MM.1S (cell line): ENCODE data around the gene DIAPH3.

ENCODE experiments used
- DNase-seq: peaks from one replicate; pipeline ENCODE4 v3.0.0-alpha.2; 2015
- H2AFZ ChIP-seq: fragments of 300-600 bp; sonication (generic); 2 replicates; pipeline ENCODE4 v1.6.0; 2016; ENCODE audit warnings: antibody characterized with exemption, low read length
- H3F3A ChIP-seq: fragments of 300-600 bp; sonication (generic); 2 replicates; pipeline ENCODE4 v1.6.1; 2016; ENCODE audit warnings: mild to moderate bottlenecking, antibody characterized with exemption, low read length, moderate library complexity, mixed read lengths; ENCODE audit not compliant: insufficient read depth
- H3K27ac ChIP-seq: fragments of 300-600 bp; sonication (generic); 2 replicates; pipeline ENCODE4 v1.5.1; 2016; ENCODE audit warnings: mild to moderate bottlenecking, low read length
- H3K27me3 ChIP-seq: fragments of 300-600 bp; sonication (generic); replicated peaks from 2 replicates; pipeline ENCODE4 v1.6.0; 2016; ENCODE audit warnings: low read length; ENCODE audit not compliant: insufficient read depth
- H3K36me3 ChIP-seq: fragments of 300-600 bp; sonication (generic); replicated peaks from 2 replicates; pipeline ENCODE4 v1.6.1; 2016; ENCODE audit warnings: mild to moderate bottlenecking, low read length, mixed read lengths; ENCODE audit not compliant: insufficient read depth
- H3K4me1 ChIP-seq: fragments of 300-600 bp; sonication (generic); 2 replicates; pipeline ENCODE4 v1.6.1; 2016; ENCODE audit warnings: low read length, mixed read lengths
- H3K4me2 ChIP-seq: fragments of 300-600 bp; sonication (generic); 2 replicates; pipeline ENCODE4 v1.6.0; 2016; ENCODE audit warnings: low read depth, low read length
- H3K4me3 ChIP-seq: fragments of 300-600 bp; sonication (generic); 2 replicates; pipeline ENCODE4 v1.5.1; 2016; ENCODE audit warnings: low read length, mixed read lengths
- H3K79me2 ChIP-seq: fragments of 300-600 bp; sonication (generic); 2 replicates; pipeline ENCODE4 v1.6.1; 2016; ENCODE audit warnings: mixed run types, low read length, mixed read lengths
- H3K9ac ChIP-seq: fragments of 300-600 bp; sonication (generic); 2 replicates; pipeline ENCODE4 v1.6.1; 2016; ENCODE audit warnings: low read length, mixed read lengths
- H3K9me2 ChIP-seq: fragments of 300-600 bp; sonication (generic); replicated peaks from 2 replicates; pipeline ENCODE4 v1.6.1; 2016; ENCODE audit warnings: mild to moderate bottlenecking, low read length, mixed read lengths; ENCODE audit not compliant: insufficient read depth
- H3K9me3 ChIP-seq: fragments of 300-600 bp; sonication (generic); replicated peaks from 2 replicates; pipeline ENCODE4 v1.6.1; 2016; ENCODE audit warnings: mild to moderate bottlenecking, low read length, mixed read lengths; ENCODE audit not compliant: insufficient read depth
- H4K20me1 ChIP-seq: fragments of 300-600 bp; sonication (generic); 2 replicates; pipeline ENCODE4 v1.6.1; 2016; ENCODE audit warnings: mild to moderate bottlenecking, low read length, moderate library complexity, mixed read lengths; ENCODE audit not compliant: insufficient read depth
- CTCF ChIP-seq: fragments of 300-600 bp; sonication (generic); IDR thresholded peaks from 2 replicates; pipeline ENCODE4 v1.5.1; 2016; ENCODE audit warnings: antibody characterized with exemption, low read length, mixed read lengths
- EZH2 ChIP-seq: fragments of 300-600 bp; sonication (generic); optimal IDR thresholded peaks from 2 replicates; pipeline ENCODE3; 2017; ENCODE audit warnings: low read depth, mild to moderate bottlenecking, antibody characterized with exemption, low read length, mixed read lengths
- EZH2phosphoT487 ChIP-seq: fragments of 300-600 bp; sonication (generic); IDR thresholded peaks from 2 replicates; pipeline ENCODE4 v1.6.1; 2018; ENCODE audit warnings: antibody characterized with exemption, low read length

Gene DIAPH3

DNA sequence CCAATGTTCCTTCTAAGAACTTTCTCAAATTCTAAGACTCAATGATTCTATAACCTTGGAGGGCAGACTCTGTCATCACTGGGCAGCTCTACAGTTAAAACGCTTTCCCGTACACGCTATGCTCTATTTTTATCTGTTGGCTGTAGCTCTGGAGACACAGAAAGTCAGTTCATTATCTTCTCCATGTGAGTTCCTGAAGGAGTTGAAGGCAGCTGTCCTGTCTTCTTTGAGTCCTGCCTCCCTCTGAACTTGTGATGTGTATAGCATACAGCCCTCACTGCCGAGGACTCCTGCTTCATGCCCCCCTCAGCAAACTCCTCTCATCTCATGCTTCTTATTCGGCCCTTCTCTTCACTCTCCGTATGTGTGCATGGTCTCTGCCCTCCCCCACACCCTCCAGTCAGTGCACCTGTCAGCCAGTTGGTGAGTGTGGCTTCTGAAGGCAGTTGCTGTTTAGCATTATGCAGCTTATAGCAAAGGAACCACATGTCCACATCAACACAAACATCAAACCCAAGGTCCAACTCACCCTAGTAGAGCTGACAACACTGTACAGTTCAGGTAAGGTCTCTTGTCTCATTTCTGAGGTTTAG lies 504.9 kb downstream of the DIAPH3 start:
- Histone ChIP-seq H3K36me3 (no peaks in the 10 kb centered on the region), H2AFZ (no peak overlapping the region), H3K9me2 (no peaks in the 10 kb centered on the region), H3F3A (no peaks in the 10 kb centered on the region), H3K4me2 (no peak overlapping the region), H3K9ac (no peak overlapping the region), H3K9me3 (no peaks in the 10 kb centered on the region), H4K20me1 (no peaks in the 10 kb centered on the region), H3K4me3 (no peak overlapping the region), H3K27ac (no peak overlapping the region), H3K27me3 (no peaks in the 10 kb centered on the region), H3K79me2 (no peaks in the 10 kb centered on the region), H3K4me1 (no peaks in the 10 kb centered on the region)
- DNase-seq = no peak
- TF ChIP-seq CTCF (no peak), EZH2phosphoT487 (no peak)

GRCh38 chr13:59658027-59658737 lies 505.5 kb downstream of the DIAPH3 start:
- no peaks in the 10 kb centered on the region for H4K20me1 ChIP-seq
- H3K36me3 ChIP-seq = no peaks in the 10 kb centered on the region
- H2AFZ ChIP-seq = no peak overlapping the region
- TF ChIP-seq CTCF (no peak), EZH2 (no peak)
- no peaks in the 10 kb centered on the region for H3K4me1 ChIP-seq
- H3K27ac ChIP-seq = no peak overlapping the region
- no peak overlapping the region for H3K4me3 ChIP-seq
- no peaks in the 10 kb centered on the region for H3K79me2 ChIP-seq
- DNase-seq = no peak
- H3K9ac ChIP-seq = no peak overlapping the region
- no peak overlapping the region for H3K4me2 ChIP-seq
- H3K27me3 ChIP-seq = no peaks in the 10 kb centered on the region
- H3K9me3 ChIP-seq = no peaks in the 10 kb centered on the region
- no peaks in the 10 kb centered on the region for H3K9me2 ChIP-seq
- H3F3A ChIP-seq = no peaks in the 10 kb centered on the region

GRCh38 chr13:59653916-59654315 lies 509.8 kb downstream of the DIAPH3 start:
- H2AFZ ChIP-seq = no peak overlapping the region
- H4K20me1 ChIP-seq = no peaks in the 10 kb centered on the region
- H3K4me1 ChIP-seq = no peaks in the 10 kb centered on the region
- no peak overlapping the region for H3K4me3 ChIP-seq
- H3K9me2 ChIP-seq = no peaks in the 10 kb centered on the region
- DNase-seq = no peak
- H3K27me3 ChIP-seq = no peaks in the 10 kb centered on the region
- no peak overlapping the region for H3K27ac ChIP-seq
- no peak for TF ChIP-seq CTCF
- no peak for TF ChIP-seq EZH2phosphoT487
- no peak for TF ChIP-seq EZH2
- no peaks in the 10 kb centered on the region for H3F3A ChIP-seq
- no peaks in the 10 kb centered on the region for H3K79me2 ChIP-seq
- no peaks in the 10 kb centered on the region for H3K36me3 ChIP-seq
- no peak overlapping the region for H3K9ac ChIP-seq
- no peaks in the 10 kb centered on the region for H3K9me3 ChIP-seq
- no peak overlapping the region for H3K4me2 ChIP-seq
